GM20000 (cell line): Measurements from ENCODE around the gene ENPEP.

Experiments used
- DNase-seq: peaks from one replicate; pipeline ENCODE4 v3.0.0; 2012; ENCODE audit warnings: low spot score
- TF ChIP-seq, protein P1 (sequence below): IDR thresholded peaks from 2 replicates; pipeline ENCODE4 v1.5.1; 2012; ENCODE audit warnings: mild to moderate bottlenecking, control low read depth; ENCODE audit errors: extremely low read depth, missing control alignments

Gene ENPEP

DNA sequence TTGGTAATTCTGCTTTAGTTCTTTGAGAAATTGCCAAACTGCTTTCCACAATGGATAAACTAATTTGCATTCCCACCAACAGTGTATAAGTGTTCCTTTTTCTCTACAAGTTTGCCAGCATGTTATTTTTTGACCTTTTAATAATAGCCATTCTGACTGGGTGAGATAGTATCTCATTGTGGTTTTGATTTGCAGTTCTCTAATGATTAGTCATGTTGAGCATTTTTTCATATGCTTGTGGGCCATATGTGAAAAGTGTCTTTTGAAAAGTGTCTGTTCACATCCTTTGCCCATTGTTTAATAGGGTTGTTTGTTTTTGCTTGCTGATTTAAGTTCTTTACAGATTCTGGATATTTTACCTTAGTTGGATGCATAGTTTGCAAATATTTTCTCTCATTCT, 25.9 kb downstream of the ENPEP start:
- DNase-seq, result no peak
- TF ChIP-seq, protein P1, sequence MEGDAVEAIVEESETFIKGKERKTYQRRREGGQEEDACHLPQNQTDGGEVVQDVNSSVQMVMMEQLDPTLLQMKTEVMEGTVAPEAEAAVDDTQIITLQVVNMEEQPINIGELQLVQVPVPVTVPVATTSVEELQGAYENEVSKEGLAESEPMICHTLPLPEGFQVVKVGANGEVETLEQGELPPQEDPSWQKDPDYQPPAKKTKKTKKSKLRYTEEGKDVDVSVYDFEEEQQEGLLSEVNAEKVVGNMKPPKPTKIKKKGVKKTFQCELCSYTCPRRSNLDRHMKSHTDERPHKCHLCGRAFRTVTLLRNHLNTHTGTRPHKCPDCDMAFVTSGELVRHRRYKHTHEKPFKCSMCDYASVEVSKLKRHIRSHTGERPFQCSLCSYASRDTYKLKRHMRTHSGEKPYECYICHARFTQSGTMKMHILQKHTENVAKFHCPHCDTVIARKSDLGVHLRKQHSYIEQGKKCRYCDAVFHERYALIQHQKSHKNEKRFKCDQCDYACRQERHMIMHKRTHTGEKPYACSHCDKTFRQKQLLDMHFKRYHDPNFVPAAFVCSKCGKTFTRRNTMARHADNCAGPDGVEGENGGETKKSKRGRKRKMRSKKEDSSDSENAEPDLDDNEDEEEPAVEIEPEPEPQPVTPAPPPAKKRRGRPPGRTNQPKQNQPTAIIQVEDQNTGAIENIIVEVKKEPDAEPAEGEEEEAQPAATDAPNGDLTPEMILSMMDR, result no peak

DNA sequence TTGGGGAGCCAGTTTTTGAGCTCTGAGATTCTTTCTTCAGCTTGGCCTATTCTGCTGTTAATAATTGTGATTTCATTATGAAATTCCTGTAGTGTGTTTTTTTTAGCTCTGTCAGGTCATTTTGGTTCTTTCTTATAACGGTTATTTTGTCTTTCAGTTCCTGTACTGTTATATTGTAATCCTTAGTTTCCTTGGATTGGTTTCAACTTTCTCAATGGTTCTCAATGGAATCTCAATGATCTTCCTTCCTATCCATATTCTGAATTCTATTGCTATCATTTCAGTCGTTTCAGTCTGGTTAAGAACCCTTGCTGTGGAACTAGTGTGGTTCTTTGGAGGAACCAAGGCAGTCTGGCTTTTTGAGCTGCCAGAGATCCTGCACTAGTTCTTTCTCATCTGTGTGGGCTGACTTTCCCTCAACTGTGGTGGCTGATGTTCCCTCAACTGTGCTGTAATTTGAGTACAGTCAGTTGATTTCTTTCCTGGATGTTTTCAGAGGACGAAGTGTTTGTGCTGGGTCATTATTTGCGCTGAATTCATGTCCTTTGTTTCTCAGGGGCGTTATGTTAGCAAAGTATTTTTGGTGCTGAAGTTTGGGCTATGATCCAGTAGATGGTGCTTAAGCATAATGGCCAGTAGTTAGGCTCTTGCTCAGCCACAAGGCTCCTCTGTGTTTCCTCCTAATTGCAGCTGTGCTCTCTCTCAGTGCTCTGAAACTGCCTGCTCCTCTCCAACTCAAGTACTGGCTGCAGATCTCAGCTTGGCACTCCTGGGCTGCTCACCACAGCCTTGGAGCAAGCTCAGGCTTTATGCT, 27.5 kb downstream of the ENPEP start:
- TF ChIP-seq, protein P1, result no peak
- DNase-seq, result no peak

DNA sequence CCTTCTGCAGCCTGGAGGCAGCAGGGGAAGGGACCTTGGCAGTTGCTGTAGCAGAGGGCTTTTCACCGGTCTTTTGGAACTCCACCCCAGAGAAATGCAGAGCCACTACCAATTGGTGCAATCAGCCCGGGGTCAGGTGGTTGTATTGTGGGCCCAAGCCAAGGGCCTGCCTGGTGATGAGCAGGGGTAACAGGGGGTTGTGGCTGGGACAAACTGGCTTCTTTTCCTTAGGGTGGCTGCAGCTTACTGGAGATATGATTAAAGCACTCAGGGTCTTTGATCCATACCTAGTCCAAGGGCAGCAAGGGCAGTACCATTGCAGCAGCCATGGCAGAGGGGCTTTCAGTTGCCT, 28.1 kb downstream of the ENPEP start:
- TF ChIP-seq, protein P1, result no peak
- DNase-seq, result no peak

DNA sequence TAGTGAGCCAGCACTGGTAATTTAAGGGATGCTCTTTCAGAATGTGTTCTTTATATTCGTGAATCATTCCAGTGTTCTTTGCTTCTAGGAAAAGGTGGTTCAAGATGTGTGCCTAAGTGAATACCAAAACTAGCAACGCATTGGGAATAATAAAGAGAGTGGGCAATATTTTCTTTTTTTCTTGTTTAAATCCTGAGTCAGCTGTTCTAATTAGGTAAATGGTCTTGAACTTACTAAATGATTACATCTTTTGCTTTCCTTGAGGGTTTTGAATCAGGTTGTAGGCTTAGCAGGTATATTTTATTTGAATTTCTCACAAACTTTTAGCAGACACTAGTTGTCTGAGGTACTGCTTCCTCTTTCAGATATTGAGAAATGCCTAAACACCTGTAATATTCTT, 29.5 kb downstream of the ENPEP start:
- TF ChIP-seq, protein P1, result no peak
- DNase-seq, result no peak

DNA sequence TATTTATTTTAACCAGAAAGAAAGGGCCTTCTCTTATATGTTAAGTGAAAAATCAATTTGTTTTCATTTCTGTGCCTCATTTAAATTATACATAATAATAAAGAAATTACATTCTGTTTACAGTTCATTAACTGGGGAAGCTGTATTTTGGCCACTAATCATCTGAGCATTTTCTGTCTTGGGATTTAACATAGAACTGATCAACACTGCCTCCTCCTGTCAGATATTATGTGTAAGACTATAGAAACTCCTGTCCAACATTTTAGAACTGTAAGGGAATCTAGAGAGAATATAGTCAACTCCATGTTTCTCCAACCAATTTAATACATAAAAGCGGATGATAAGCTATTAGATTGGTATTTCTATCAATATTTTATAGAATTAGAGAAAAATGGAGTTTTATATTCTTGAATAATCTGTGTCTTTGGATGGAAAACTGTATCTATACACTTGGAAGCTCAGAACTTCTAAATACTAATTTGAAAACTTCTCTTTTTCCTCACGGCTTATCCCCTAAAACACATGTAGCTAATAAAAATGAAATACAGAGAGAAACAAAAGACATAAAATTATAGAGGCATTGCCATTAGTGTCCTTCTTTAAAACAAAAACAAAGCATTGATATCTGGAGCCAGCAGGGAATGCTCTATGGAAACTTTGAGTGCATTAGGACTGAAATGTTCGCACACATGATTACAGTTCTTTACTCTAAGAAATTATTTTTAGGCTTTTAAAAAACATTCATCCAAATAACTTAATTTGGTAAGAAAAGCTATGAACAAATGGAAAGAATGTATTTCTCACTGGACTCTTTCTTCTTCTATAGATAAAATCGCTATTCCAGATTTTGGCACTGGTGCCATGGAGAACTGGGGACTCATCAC, 33.1 kb downstream of the ENPEP start:
- DNase-seq, result peak; percentile 13
- TF ChIP-seq, protein P1, result no peak

DNA sequence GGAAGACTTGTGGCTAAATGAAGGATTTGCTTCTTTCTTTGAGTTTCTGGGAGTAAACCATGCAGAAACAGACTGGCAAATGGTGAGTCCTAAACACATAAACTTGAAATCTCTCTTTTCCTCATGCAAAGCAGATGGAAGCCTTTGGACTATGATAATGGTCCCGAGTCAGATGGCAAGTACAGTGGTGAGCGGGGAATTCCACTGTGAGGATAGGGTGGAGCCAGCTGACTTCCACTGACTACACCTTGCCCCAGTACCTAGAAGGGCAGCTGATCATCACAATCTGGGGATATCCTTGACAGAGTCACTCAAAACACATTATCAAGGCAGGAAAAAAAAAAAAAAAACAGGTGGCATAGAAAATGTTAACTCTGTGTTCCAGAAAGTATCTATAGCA, 34.3 kb downstream of the ENPEP start:
- TF ChIP-seq, protein P1, result no peak
- DNase-seq, result no peak

DNA sequence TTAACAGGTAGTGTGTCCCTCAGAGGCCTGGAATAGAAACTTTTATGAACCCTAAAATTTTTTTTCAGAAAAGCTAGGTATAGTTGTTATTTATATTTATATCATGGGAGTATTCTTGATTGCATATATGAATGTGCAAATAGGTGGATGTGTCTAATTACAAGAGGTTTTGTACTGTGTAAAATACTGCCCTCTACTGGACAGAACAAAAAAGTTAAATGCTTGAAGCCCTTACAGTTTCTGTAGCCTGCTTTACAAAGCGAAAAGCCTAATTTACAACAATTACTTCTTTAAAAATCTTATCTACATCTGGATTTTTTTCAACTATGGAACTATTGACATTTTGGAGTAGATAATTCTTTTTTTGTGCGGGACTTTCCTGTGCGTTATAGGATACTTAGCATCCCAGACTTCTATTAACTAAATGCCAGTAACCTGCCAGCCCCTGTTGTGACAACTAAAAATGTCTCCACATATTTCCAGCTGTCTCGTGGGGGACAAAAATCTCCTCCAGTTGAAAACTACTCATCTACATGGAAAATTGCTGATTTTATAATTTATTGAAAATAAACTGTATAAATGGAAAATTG, 35.1 kb downstream of the ENPEP start:
- TF ChIP-seq, protein P1, result peak; percentile 22
- peak; percentile 34 for DNase-seq
